Loucy (cell line): ENCODE measurements around the gene PDYN.

Experiments used
- H2AFZ ChIP-seq: fragments of 200-600 bp; sonication (generic); 2 replicates; pipeline ENCODE4 v1.6.0; 2016; ENCODE audit warnings: antibody characterized with exemption, mild to moderate bottlenecking, low read length, moderate library complexity
- H3F3A ChIP-seq: fragments of 200-600 bp; 2 replicates; pipeline ENCODE4 v1.6.0; 2016; ENCODE audit warnings: antibody characterized with exemption, low read depth, mild to moderate bottlenecking
- H3K27me3 ChIP-seq: fragments of 200-600 bp; sonication (generic); 2 replicates; pipeline ENCODE4 v1.6.1; 2014; ENCODE audit warnings: low read length, mild to moderate bottlenecking; ENCODE audit not compliant: insufficient read depth, poor library complexity, severe bottlenecking
- H3K36me3 ChIP-seq: fragments of 200-600 bp; sonication (generic); 2 replicates; pipeline ENCODE4 v1.6.1; 2016; ENCODE audit warnings: low read length; ENCODE audit not compliant: insufficient read depth
- H3K4me1 ChIP-seq: fragments of 200-600 bp; sonication (generic); 2 replicates; pipeline ENCODE4 v1.5.1; 2014; ENCODE audit warnings: low read length, mild to moderate bottlenecking; ENCODE audit not compliant: insufficient read depth, poor library complexity, severe bottlenecking
- H3K4me2 ChIP-seq: fragments of 200-600 bp; sonication (generic); 2 replicates; pipeline ENCODE4 v1.6.0; 2014; ENCODE audit warnings: antibody characterized with exemption, low read length, low read depth, mild to moderate bottlenecking; ENCODE audit not compliant: poor library complexity, severe bottlenecking
- H3K4me3 ChIP-seq: fragments of 200-600 bp; sonication (generic); 2 replicates; pipeline ENCODE4 v1.5.1; 2014; ENCODE audit warnings: low read length, mild to moderate bottlenecking, mixed read lengths; ENCODE audit not compliant: poor library complexity, severe bottlenecking
- H3K79me2 ChIP-seq: fragments of 200-600 bp; sonication (generic); 2 replicates; pipeline ENCODE4 v1.6.1; 2014; ENCODE audit warnings: low read length; ENCODE audit not compliant: insufficient read depth
- H3K9ac ChIP-seq: fragments of 200-600 bp; sonication (generic); 2 replicates; pipeline ENCODE4 v1.6.0; 2014; ENCODE audit warnings: mild to moderate bottlenecking, low read depth, low read length, moderate library complexity; ENCODE audit not compliant: poor library complexity, severe bottlenecking
- H3K9me2 ChIP-seq: fragments of 200-600 bp; sonication (generic); replicated peaks from 2 replicates; pipeline ENCODE4 v1.6.1; 2016; ENCODE audit warnings: low read depth, low read length, mixed read lengths
- H3K9me3 ChIP-seq: fragments of 200-600 bp; sonication (generic); 2 replicates; pipeline ENCODE4 v1.6.1; 2014; ENCODE audit warnings: mild to moderate bottlenecking, antibody characterized with exemption, low read length, low read depth; ENCODE audit not compliant: insufficient read depth
- H4K20me1 ChIP-seq: fragments of 200-600 bp; sonication (generic); 2 replicates; pipeline ENCODE4 v1.6.0; 2014; ENCODE audit warnings: antibody characterized with exemption, low read length, mild to moderate bottlenecking; ENCODE audit not compliant: insufficient read depth, poor library complexity, severe bottlenecking
- CTCF ChIP-seq: fragments of 200-600 bp; sonication (generic); conservative IDR thresholded peaks from 2 replicates; pipeline ENCODE4 v1.5.1; 2014; ENCODE audit warnings: mild to moderate bottlenecking, antibody characterized with exemption, low read length
- EZH2phosphoT487 ChIP-seq: fragments of 200-600 bp; IDR thresholded peaks from 2 replicates; pipeline ENCODE4 v1.6.1; 2018; ENCODE audit warnings: antibody characterized with exemption, mild to moderate bottlenecking, moderate library complexity, borderline replicate concordance

Gene PDYN

GRCh38 chr20:1940581-1940980, 53.3 kb downstream of the PDYN start:
- Histone ChIP-seq H3K27me3 (no peaks in the 10 kb centered on the region), H3K4me1 (no peaks in the 10 kb centered on the region), H3K9ac (no peak overlapping the region), H3K4me3 (no peak overlapping the region), H3K9me2 (no peaks in the 10 kb centered on the region), H3K9me3 (no peaks in the 10 kb centered on the region), H3K4me2 (no peak overlapping the region), H4K20me1 (no peaks in the 10 kb centered on the region), H3K79me2 (no peaks in the 10 kb centered on the region), H2AFZ (no peak overlapping the region), H3F3A (no peaks in the 10 kb centered on the region), H3K36me3 (no peaks in the 10 kb centered on the region)
- TF ChIP-seq CTCF: no peak
- no peak for TF ChIP-seq EZH2phosphoT487

DNA sequence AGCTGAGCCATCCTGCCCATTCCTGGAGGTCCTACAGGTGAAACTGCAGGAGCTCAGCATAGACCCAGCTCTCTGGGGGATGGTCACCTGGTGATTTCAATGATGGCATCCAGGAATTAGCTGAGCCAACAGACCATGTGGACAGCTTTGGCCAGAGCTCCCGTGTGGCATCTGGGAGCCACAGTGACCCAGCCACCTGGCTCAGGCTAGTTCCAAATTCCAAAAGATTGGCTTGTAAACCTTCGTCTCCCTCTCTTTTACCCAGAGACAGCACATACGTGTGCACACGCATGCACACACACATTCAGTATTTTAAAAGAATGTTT, 54.6 kb downstream of the PDYN start:
- H3F3A ChIP-seq: no peaks in the 10 kb centered on the region
- H3K9me2 ChIP-seq: no peaks in the 10 kb centered on the region
- TF ChIP-seq CTCF: no peak
- TF ChIP-seq EZH2phosphoT487: no peak
- no peaks in the 10 kb centered on the region for H4K20me1 ChIP-seq
- no peaks in the 10 kb centered on the region for H3K27me3 ChIP-seq
- no peaks in the 10 kb centered on the region for H3K9me3 ChIP-seq
- H3K4me1 ChIP-seq: no peaks in the 10 kb centered on the region
- H3K4me2 ChIP-seq: no peak overlapping the region
- no peaks in the 10 kb centered on the region for H3K79me2 ChIP-seq
- H3K4me3 ChIP-seq: no peak overlapping the region
- H3K9ac ChIP-seq: no peak overlapping the region
- H2AFZ ChIP-seq: no peak overlapping the region
- H3K36me3 ChIP-seq: no peaks in the 10 kb centered on the region

- TF ChIP-seq EZH2phosphoT487: no peak
- TF ChIP-seq CTCF: no peak
- Histone ChIP-seq H3K9me3 (no peaks in the 10 kb centered on the region), H3K36me3 (no peaks in the 10 kb centered on the region), H3K27me3 (no peaks in the 10 kb centered on the region), H4K20me1 (no peaks in the 10 kb centered on the region), H3K79me2 (no peaks in the 10 kb centered on the region), H2AFZ (no peak overlapping the region), H3K4me1 (no peaks in the 10 kb centered on the region), H3F3A (no peaks in the 10 kb centered on the region), H3K9me2 (no peaks in the 10 kb centered on the region), H3K9ac (no peak overlapping the region), H3K4me3 (no peak overlapping the region), H3K4me2 (no peak overlapping the region)
Observed at GRCh38 chr20:1938464-1939269, 55.2 kb downstream of the PDYN start.
